NCI-H510A treated with DMSO at 0.1 percent for 48 hours (cell line): Measurements from ENCODE around the gene RBP5.

ENCODE experiments used
- DNase-seq: peaks from one replicate; lab custom pipeline; 2025; lab: John Stamatoyannopoulos, UW

Gene RBP5

DNA sequence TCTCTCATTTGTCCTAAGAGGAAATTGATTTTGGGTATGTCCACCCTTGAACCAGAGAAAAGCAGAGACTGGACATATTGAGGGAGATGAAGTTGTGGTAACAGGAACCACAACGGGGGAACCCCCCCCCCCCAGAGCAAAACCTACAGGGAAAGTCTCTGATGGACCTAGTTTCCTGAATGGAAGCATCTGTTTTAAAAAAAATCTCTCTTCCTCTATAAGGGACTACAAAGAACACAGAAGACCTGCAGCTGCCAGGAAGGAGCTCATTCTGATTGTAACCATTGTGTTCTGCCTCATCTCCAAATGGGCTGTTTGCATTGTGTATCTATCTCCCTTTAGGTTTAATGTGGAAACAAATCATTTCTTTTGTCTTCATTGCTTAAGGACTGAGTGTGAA lies 54.7 kb downstream of the RBP5 start:
- no peak for DNase-seq
